B cell (primary cell): ENCODE measurements around the gene TNFRSF6B.

Experiments used
- EZH2 ChIP-seq: IDR thresholded peaks from 2 replicates; pipeline ENCODE4 v1.6.1; 2012; ENCODE audit warnings: borderline replicate concordance, low read depth, mild to moderate bottlenecking, moderate library complexity, low read length; ENCODE audit not compliant: insufficient read depth, poor library complexity, severe bottlenecking
- TF ChIP-seq, protein P1 (sequence below): fragments of 200-600 bp; IDR thresholded peaks from one replicate; pipeline ENCODE4 v1.8.0; 2022; ENCODE audit warnings: antibody characterized with exemption, mild to moderate bottlenecking

DNA sequence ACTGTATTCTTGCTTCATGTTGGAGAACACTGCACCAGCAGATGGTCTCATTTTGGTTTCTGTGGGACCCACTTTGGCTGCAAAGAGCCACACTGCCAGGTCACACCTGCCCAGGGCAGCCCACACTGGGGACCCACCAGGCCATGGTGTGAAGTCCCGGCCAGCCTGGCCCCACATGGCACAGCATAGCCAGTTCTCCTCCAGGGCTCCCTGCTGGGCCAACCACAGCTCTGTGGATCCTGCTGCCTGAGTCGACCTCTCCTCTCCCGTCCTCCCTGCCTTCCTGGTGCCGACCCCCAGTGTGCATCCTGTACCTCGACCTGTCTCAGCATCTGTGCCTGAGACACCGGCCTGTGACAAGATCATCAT lies 8.3 kb downstream of the TNFRSF6B start:
- TF ChIP-seq, protein P1, sequence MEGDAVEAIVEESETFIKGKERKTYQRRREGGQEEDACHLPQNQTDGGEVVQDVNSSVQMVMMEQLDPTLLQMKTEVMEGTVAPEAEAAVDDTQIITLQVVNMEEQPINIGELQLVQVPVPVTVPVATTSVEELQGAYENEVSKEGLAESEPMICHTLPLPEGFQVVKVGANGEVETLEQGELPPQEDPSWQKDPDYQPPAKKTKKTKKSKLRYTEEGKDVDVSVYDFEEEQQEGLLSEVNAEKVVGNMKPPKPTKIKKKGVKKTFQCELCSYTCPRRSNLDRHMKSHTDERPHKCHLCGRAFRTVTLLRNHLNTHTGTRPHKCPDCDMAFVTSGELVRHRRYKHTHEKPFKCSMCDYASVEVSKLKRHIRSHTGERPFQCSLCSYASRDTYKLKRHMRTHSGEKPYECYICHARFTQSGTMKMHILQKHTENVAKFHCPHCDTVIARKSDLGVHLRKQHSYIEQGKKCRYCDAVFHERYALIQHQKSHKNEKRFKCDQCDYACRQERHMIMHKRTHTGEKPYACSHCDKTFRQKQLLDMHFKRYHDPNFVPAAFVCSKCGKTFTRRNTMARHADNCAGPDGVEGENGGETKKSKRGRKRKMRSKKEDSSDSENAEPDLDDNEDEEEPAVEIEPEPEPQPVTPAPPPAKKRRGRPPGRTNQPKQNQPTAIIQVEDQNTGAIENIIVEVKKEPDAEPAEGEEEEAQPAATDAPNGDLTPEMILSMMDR = no peak
- no peak for TF ChIP-seq EZH2
